Activated B cell treated with CpG ODN at 0.5 μM for 24 hours (primary cell): Measurements from ENCODE around the gene AAGAB. TPM values are rescaled to one million over a fixed set of nuclear protein-coding genes. Genes with fewer than 3 reads are reported as not detected.
A peak's percentile ranks its signal among the peaks of the same experiment; 100 is the strongest.

Experiments
- ATAC-seq: fragments of 200-7000 bp; cut with Tn5 transposase; one replicate; pipeline ENCODE4 v1.10.0; 2021; ENCODE audit warnings: low read depth, mild to moderate bottlenecking, moderate library complexity
- CTCF ChIA-PET: fragments of 350-600 bp; sonication (Branson Sonifier 250); formaldehyde crosslinking; loops from one replicate; lab custom pipeline; 2021; ENCODE audit warnings: antibody characterized with exemption; lab: Charles Lee
- POLR2A ChIA-PET: fragments of 350-600 bp; sonication (Branson Sonifier 250); formaldehyde crosslinking; loops from one replicate; lab custom pipeline; 2021; ENCODE audit warnings: antibody characterized with exemption; lab: Charles Lee
- DNase-seq: peaks from one replicate; pipeline ENCODE4 v3.0.0; 2022
- H3K27ac Mint-ChIP-seq: one replicate; pipeline ENCODE4 v1.8.0; 2020; ENCODE audit warnings: mixed read lengths
- H3K27me3 Mint-ChIP-seq: one replicate; pipeline ENCODE4 v1.8.0; 2021; ENCODE audit warnings: mixed read lengths
- H3K36me3 Mint-ChIP-seq: one replicate; pipeline ENCODE4 v1.8.0; 2021; ENCODE audit warnings: low read depth, mixed read lengths
- H3K4me1 Mint-ChIP-seq: one replicate; pipeline ENCODE4 v1.8.0; 2021; ENCODE audit warnings: mixed read lengths
- H3K4me3 Mint-ChIP-seq: one replicate; pipeline ENCODE4 v1.8.0; 2020; ENCODE audit warnings: mild to moderate bottlenecking, mixed read lengths
- H3K9me3 Mint-ChIP-seq: one replicate; pipeline ENCODE4 v1.8.0; 2020; ENCODE audit warnings: mixed read lengths
- CTCF ChIP-seq: fragments of 200-600 bp; IDR thresholded peaks from one replicate; pipeline ENCODE4 v1.8.0; 2022; ENCODE audit warnings: antibody characterized with exemption, mild to moderate bottlenecking
- intact Hi-C: fragments of 100-400 bp; cut with micrococcal nuclease; formaldehyde crosslinking; loops from one replicate; pipeline ENCODE4 v1.15.1; 2024
- total RNA-seq: library from RNA; stranded (reverse); gene quantifications from 2 replicates; pipeline ENCODE4 v1.2.3, GENCODE V29; 2022

Gene AAGAB
- total RNA-seq, 1 donor from 2014 or later: 48.5 TPM

DNA sequence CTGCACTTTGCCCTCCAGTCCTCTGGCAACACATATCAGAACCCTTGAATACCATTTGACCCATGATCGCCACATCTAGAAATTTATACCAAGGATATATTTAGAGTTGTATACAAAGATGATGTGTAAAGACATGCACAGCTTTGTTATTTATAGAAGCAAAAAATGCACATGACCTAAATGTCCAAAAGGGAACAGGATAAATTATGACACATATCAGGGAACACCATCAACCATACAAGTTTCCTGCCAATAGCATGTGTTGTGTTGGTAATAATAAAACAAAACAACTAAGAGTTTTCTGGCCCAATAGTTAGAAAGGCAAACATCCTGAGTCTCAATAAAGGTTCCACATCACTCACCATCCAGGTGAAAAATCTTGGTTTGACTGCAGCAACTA, 51.5 kb downstream of the AAGAB start:
- no peak overlapping the region for H3K27ac Mint-ChIP-seq
- peaks cover 67% of the 10 kb centered on the region for H3K36me3 Mint-ChIP-seq

GRCh38 chr15:67202091-67202490, 52.4 kb downstream of the AAGAB start:
- CTCF ChIA-PET: interaction anchor here (1.0 kb wide), 1 partner anchor 255 kb away, joined by 5 read pairs; no protein-coding TSS in a partner anchor
- no peak overlapping the region for H3K4me3 Mint-ChIP-seq
- TF ChIP-seq CTCF: no peak

More for the DNA sequence above, 51.5 kb downstream of the AAGAB start:
- DNase-seq (no peak), ATAC-seq (no peak)
- no peaks in the 10 kb centered on the region for H3K9me3 Mint-ChIP-seq
- H3K27me3 Mint-ChIP-seq: no peaks in the 10 kb centered on the region
- ChIA-PET POLR2A (no interaction called here), CTCF (interaction anchor here (1.0 kb wide), 1 partner anchor 256 kb away, joined by 3 read pairs; no protein-coding TSS in a partner anchor)
- peaks cover 11% of the 10 kb centered on the region for H3K4me1 Mint-ChIP-seq
- intact Hi-C loops: no loop called here
- no peak for TF ChIP-seq CTCF
- no peak overlapping the region for H3K4me3 Mint-ChIP-seq

GRCh38 chr15:67201136-67201535, 53.3 kb downstream of the AAGAB start:
- POLR2A ChIA-PET: interaction anchor here (0.6 to 1.1 kb wide), 2 partner anchors 122 to 136 kb away, joined by 3 to 5 read pairs; partner anchors contain the start of gene SMAD3
- peaks cover 52% of the 10 kb centered on the region for H3K36me3 Mint-ChIP-seq
- intact Hi-C loops: no loop called here

More at GRCh38 chr15:67202091-67202490, 52.4 kb downstream of the AAGAB start:
- intact Hi-C loops: no loop called here
- DNase-seq (no peak), ATAC-seq (no peak)
- no peaks in the 10 kb centered on the region for H3K9me3 Mint-ChIP-seq
- peaks cover 17% of the 10 kb centered on the region for H3K4me1 Mint-ChIP-seq
- POLR2A ChIA-PET: no interaction called here
- no peak overlapping the region for H3K27ac Mint-ChIP-seq
- H3K27me3 Mint-ChIP-seq: no peaks in the 10 kb centered on the region
- peaks cover 61% of the 10 kb centered on the region for H3K36me3 Mint-ChIP-seq

DNA sequence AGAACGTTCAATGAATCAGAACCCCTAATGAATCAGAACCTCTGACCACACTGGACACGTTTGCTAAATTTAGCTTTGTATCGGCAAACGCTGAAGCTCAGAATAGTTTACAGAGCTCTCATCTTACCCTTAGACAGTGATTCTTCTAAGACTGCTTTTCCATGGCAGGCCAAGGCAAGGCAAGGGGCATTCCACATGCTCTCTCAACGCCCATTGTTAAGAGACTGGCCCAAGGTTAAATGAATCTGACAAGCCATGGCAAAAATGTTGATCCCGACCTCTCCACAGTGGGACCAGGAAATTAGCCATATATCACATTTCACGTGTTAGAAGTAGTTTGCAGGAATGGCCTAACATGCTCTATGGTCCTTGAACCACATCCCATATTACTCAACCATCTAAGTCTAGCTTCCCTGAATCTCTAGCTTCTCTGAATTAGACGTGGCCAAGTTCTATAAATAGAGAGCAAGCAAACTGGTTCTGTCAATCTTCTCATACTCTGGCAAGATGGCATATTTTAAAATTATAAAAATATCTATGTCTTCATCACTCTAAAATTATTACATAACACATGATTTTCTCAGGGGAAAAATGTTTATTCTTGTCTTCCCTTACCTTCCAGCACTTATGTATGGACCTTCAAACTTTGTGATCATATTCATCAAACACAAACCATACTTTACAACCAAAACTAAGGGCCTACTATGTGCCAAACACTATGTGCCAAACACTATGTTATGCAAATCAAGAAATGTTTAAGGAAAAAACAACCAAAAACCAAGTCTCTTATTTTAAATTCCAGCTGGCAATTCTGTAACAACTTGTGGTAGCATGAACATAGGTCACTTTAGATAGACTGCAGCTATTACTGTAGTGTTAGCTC, 54.3 kb downstream of the AAGAB start:
- no peak for DNase-seq
- ATAC-seq: no peak
- Mint-ChIP-seq H3K36me3 (peaks cover 50% of the 10 kb centered on the region), H3K27ac (peak overlapping the region; percentile 37), H3K9me3 (no peaks in the 10 kb centered on the region), H3K27me3 (no peaks in the 10 kb centered on the region), H3K4me3 (no peak overlapping the region), H3K4me1 (peaks cover 21% of the 10 kb centered on the region)
- ChIA-PET POLR2A (interaction anchor here (0.6 to 1.1 kb wide), 2 partner anchors 40 to 134 kb away, joined by 3 to 7 read pairs; partner anchors contain the start of gene SMAD3), CTCF (no interaction called here)
- TF ChIP-seq CTCF: no peak
- intact Hi-C loops: no loop called here

More at GRCh38 chr15:67201136-67201535, 53.3 kb downstream of the AAGAB start:
- no peak for TF ChIP-seq CTCF
- Mint-ChIP-seq H3K27me3 (no peaks in the 10 kb centered on the region), H3K27ac (no peak overlapping the region), H3K4me3 (no peak overlapping the region), H3K9me3 (no peaks in the 10 kb centered on the region), H3K4me1 (peaks cover 21% of the 10 kb centered on the region)
- ATAC-seq: no peak
- no peak for DNase-seq
- CTCF ChIA-PET: no interaction called here

DNA sequence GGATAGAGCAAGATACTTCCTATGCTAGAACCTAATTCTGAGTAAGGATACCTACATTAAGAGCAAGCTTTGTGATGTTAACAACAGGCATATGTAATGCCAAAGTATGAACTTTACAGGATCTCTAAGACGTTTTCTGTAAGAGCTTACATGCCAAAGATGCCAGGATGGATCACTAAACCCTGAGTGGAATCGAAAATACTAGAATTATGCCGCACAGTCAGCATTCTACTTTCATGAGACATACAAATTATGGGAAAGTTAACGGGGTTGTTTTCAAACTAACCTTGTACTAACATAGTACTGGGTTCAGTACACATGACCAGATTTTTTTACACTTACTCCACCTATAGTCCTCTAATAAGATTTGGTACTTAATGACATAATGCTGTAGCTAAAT, 55.1 kb downstream of the AAGAB start:
- POLR2A ChIA-PET: no interaction called here

More for the DNA sequence above, 55.1 kb downstream of the AAGAB start:
- H3K4me1 Mint-ChIP-seq: peaks cover 21% of the 10 kb centered on the region
- no peaks in the 10 kb centered on the region for H3K27me3 Mint-ChIP-seq
- no peaks in the 10 kb centered on the region for H3K9me3 Mint-ChIP-seq
- H3K36me3 Mint-ChIP-seq: peaks cover 50% of the 10 kb centered on the region
- CTCF ChIA-PET: no interaction called here
- TF ChIP-seq CTCF: no peak
- ATAC-seq: no peak
- intact Hi-C loops: no loop called here
- DNase-seq: no peak
- H3K27ac Mint-ChIP-seq: no peak overlapping the region
- no peak overlapping the region for H3K4me3 Mint-ChIP-seq
